RPMI8226 (cell line): ENCODE results near the gene PCDHGA3.
"Not testable (repeated sequence)": the region's sequence is repeated elsewhere in the genome, so short reads cannot be mapped to it uniquely, and the experiment has no call there.

ENCODE experiments used
- DNase-seq: peaks from one replicate; pipeline ENCODE4 v3.0.0-alpha.2; 2015

The PCDHGA3 gene

DNA sequence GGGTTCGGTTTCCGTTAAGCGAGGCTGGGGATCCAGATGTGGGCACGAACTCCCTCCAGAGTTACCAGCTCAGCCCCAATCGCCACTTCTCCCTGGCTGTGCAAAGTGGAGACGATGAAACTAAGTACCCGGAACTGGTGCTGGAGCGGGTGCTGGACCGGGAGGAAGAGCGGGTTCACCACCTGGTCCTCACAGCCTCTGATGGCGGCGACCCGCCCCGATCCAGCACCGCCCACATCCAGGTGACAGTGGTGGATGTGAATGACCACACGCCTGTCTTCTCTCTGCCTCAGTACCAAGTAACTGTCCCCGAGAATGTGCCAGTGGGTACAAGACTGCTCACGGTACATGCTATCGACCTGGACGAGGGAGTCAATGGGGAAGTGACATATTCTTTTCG, 39.7 kb downstream of the PCDHGA3 start:
- DNase-seq, result no peak

DNA sequence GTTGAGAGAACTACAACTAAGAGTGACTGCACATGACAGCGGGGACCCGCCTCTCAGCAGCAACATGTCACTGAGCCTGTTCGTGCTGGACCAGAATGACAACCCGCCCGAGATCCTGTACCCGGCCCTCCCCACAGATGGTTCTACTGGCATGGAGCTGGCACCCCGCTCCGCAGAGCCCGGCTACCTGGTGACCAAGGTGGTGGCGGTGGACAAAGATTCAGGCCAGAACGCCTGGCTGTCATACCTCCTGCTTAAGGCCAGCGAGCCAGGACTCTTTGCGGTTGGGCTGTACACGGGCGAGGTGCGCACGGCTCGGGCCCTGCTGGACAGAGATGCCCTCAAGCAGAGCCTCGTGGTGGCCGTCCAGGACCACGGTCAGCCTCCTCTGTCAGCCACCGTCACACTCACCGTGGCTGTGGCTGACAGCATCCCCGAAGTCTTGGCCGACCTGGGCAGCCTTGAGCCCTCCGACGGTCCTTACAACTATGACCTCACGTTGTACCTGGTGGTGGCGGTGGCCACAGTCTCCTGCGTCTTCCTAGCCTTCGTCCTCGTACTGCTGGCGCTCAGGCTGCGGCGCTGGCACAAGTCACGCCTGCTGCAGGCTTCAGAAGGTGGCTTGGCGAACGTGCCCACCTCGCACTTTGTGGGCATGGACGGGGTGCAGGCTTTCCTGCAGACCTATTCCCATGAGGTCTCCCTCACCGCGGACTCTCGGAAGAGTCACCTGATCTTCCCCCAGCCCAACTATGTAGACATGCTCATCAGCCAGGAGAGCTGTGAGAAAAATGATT, 41.0 kb downstream of the PCDHGA3 start:
- DNase-seq, result no peak

DNA sequence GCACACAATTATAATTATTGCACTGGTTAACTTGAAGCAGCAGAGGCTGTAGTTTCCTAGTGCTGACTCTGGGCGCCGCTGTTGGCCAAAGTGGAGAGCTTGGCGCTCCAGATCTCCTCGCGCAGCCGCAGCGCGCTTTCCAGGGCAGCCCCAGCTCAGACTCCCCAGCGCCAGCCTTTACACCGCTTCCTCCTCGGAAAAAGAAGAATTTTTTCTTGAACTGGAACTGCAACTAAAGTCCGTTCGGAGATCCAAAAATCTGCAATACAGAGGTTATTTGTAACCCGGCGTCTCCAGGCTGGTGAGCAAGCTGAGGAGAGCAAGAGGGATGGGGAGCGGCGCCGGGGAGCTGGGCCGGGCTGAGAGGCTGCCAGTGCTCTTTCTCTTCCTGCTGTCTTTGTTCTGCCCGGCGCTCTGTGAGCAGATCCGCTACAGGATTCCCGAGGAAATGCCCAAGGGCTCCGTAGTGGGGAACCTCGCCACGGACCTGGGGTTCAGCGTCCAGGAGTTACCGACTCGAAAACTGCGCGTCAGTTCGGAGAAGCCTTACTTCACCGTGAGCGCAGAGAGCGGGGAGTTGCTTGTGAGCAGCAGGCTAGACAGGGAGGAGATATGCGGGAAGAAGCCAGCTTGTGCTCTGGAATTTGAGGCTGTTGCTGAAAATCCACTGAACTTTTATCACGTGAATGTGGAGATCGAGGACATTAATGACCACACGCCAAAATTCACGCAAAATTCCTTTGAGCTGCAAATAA, 44.1 kb downstream of the PCDHGA3 start, which contains the start of gene PCDHGB4:
TSS of gene PCDHGB4 (plus strand) at position 142 of the 755 bp plus-strand sequence. CDS start at position 329, 187 bp downstream.
- DNase-seq, result peak; percentile 39

DNA sequence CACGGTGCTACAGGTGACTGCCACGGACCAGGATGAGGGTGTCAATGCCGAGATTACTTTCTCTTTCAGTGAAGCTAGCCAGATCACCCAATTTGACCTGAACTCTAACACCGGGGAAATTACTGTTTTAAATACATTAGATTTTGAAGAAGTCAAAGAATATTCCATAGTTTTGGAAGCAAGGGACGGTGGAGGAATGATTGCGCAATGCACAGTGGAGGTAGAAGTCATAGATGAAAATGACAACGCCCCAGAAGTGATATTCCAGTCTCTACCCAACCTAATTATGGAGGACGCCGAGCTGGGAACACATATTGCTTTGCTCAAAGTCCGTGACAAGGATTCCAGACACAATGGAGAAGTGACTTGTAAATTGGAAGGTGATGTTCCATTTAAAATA, 45.0 kb downstream of the PCDHGA3 start:
- DNase-seq, result no peak

DNA sequence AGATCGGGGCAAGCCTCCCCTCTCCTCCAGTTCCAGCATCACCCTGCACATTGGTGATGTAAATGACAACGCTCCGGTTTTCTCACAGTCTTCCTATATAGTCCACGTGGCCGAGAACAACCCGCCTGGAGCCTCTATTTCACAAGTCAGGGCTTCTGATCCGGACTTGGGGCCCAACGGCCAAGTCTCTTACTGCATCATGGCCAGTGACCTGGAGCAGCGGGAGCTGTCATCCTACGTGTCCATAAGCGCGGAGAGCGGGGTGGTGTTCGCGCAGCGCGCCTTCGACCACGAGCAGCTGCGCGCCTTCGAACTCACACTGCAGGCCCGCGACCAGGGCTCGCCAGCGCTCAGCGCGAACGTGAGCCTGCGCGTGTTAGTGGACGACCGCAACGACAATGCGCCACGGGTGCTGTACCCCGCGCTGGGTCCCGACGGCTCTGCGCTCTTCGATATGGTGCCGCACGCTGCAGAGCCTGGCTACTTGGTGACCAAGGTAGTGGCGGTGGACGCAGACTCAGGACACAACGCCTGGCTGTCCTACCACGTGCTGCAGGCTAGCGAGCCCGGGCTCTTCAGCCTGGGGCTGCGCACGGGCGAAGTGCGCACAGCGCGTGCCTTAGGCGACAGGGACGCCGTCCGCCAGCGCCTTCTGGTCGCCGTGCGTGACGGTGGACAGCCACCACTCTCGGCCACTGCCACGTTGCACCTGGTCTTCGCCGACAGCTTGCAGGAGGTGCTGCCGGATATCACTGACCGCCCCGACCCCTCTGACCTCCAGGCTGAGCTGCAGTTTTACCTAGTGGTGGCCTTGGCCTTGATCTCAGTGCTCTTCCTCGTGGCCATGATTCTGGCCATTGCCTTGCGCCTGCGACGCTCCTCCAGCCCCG, 45.8 kb downstream of the PCDHGA3 start:
- DNase-seq, result no peak

DNA sequence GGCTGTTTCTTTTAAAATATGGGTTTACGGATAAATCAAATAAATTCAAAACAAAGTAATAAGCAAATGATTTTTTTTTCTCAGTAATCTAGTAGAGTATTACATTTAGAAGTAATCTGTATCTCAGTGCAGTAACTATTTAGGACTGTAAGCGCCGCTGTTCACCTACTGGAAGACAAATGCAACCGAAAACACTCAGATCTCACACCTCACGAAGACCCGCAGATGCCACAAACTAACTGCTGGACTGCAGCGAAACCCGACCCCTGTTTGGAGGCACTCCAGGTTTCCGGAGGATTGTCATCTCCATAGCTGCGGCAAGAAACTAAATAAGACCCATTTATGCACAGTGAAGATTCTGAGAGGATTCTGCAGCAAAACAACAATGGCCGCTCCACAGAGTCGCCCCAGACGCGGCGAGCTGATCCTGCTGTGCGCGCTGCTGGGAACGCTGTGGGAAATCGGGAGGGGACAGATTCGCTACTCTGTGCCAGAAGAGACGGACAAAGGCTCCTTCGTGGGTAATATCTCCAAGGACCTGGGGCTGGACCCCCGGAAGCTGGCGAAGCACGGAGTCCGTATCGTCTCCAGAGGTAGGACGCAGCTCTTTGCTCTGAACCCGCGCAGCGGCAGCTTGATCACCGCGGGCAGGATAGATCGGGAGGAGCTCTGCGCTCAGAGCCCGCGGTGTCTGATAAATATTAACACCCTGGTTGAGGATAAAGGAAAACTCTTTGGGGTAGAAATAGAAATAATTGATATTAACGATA, 49.0 kb downstream of the PCDHGA3 start, which contains the start of gene PCDHGA8:
TSS of gene PCDHGA8 (plus strand) at position 205 of the 770 bp plus-strand sequence. CDS start at position 386, 181 bp downstream.
- peak; percentile 21 for DNase-seq

DNA sequence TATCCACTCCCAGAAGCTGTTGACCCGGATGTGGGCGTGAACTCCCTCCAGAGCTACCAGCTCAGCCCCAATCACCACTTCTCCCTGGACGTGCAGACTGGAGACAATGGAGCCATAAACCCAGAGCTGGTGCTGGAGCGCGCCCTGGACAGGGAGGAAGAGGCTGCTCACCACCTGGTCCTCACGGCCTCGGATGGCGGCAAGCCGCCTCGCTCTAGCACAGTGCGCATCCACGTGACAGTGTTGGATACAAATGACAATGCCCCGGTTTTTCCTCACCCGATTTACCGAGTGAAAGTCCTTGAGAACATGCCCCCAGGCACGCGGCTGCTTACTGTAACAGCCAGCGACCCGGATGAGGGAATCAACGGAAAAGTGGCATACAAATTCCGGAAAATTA, 49.6 kb downstream of the PCDHGA3 start:
- no peak for DNase-seq

DNA sequence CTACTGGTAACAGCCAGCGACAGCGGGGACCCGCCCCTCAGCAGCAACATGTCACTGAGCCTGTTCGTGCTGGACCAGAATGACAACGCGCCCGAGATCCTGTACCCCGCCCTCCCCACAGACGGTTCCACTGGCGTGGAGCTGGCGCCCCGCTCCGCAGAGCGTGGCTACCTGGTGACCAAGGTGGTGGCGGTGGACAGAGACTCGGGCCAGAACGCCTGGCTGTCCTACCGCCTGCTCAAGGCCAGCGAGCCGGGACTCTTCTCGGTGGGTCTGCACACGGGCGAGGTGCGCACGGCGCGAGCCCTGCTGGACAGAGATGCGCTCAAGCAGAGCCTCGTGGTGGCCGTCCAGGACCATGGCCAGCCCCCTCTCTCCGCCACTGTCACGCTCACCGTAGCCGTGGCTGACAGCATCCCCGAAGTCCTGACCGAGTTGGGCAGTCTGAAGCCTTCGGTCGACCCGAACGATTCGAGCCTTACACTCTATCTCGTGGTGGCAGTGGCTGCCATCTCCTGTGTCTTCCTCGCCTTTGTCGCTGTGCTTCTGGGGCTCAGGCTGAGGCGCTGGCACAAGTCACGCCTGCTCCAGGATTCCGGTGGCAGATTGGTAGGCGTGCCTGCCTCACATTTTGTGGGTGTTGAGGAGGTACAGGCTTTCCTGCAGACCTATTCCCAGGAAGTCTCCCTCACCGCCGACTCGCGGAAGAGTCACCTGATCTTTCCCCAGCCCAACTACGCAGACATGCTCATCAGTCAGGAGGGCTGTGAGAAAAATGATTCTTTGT, 51.0 kb downstream of the PCDHGA3 start:
- not testable (repeated sequence) for DNase-seq
